ENCODE results near the gene NSRP1. TPM values are rescaled to one million over a fixed set of nuclear protein-coding genes. Genes with fewer than 3 reads are reported as not detected.
A peak's percentile ranks its signal among the peaks of the same experiment; 100 is the strongest.

The NSRP1 gene
- total and polyA plus RNA-seq, 2 of the 13 experiments (the other 11 are each of a cell fraction or from before 2014, with no cell fraction given), result 7.0 to 14.3 TPM

DNA sequence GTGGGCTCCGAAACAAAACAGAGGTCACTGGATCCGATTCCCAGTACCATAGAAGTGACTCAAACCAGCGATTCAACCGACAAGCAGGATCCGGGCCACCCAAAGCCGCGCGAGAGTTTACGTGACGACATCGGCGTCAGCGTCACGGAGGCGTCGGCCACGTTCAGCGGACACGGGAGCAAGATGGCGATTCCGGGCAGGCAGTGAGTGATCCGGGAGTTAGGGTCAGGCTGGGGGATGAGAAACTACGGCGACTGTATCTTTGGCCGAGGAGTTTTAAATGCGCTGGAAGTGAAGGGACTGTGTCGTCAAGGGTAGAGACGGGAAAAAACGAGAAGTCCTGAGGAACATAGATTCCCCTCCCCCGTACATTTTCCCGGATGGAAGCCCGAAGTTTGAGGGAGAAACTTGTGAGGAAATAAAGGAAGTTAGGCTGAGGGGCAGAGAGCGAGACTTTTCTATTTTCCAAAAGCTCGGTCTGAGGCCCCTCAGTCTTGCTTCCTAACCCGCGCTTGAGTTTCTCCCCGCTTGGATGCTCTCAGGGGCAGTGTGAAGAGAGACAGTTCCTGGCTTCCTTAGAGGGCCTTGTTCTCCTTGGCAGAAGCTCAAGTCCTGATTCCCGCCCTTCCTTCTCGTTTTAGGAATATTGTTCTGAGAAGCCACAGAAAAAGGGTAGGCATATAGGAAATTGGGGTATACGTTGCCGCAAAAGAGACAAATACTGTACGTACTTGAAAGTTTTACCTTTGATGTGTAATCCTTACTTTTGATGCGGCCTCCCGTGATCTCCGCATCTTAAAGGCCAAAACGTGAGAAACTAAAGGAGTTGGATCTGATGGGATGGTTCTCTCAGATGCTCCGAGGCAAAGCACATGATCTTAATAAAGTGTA lies at the start of gene NSRP1 (continued):
- TF ChIP-seq, protein P1, sequence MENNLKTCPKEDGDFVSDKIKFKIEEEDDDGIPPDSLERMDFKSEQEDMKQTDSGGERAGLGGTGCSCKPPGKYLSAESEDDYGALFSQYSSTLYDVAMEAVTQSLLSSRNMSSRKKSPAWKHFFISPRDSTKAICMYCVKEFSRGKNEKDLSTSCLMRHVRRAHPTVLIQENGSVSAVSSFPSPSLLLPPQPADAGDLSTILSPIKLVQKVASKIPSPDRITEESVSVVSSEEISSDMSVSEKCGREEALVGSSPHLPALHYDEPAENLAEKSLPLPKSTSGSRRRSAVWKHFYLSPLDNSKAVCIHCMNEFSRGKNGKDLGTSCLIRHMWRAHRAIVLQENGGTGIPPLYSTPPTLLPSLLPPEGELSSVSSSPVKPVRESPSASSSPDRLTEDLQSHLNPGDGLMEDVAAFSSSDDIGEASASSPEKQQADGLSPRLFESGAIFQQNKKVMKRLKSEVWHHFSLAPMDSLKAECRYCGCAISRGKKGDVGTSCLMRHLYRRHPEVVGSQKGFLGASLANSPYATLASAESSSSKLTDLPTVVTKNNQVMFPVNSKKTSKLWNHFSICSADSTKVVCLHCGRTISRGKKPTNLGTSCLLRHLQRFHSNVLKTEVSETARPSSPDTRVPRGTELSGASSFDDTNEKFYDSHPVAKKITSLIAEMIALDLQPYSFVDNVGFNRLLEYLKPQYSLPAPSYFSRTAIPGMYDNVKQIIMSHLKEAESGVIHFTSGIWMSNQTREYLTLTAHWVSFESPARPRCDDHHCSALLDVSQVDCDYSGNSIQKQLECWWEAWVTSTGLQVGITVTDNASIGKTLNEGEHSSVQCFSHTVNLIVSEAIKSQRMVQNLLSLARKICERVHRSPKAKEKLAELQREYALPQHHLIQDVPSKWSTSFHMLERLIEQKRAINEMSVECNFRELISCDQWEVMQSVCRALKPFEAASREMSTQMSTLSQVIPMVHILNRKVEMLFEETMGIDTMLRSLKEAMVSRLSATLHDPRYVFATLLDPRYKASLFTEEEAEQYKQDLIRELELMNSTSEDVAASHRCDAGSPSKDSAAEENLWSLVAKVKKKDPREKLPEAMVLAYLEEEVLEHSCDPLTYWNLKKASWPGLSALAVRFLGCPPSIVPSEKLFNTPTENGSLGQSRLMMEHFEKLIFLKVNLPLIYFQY (CRISPR knock-in tag; IDR thresholded peaks at IDR 0.05; ENCODE audit: borderline replicate concordance), result no peak
- TF ChIP-seq, protein P2, sequence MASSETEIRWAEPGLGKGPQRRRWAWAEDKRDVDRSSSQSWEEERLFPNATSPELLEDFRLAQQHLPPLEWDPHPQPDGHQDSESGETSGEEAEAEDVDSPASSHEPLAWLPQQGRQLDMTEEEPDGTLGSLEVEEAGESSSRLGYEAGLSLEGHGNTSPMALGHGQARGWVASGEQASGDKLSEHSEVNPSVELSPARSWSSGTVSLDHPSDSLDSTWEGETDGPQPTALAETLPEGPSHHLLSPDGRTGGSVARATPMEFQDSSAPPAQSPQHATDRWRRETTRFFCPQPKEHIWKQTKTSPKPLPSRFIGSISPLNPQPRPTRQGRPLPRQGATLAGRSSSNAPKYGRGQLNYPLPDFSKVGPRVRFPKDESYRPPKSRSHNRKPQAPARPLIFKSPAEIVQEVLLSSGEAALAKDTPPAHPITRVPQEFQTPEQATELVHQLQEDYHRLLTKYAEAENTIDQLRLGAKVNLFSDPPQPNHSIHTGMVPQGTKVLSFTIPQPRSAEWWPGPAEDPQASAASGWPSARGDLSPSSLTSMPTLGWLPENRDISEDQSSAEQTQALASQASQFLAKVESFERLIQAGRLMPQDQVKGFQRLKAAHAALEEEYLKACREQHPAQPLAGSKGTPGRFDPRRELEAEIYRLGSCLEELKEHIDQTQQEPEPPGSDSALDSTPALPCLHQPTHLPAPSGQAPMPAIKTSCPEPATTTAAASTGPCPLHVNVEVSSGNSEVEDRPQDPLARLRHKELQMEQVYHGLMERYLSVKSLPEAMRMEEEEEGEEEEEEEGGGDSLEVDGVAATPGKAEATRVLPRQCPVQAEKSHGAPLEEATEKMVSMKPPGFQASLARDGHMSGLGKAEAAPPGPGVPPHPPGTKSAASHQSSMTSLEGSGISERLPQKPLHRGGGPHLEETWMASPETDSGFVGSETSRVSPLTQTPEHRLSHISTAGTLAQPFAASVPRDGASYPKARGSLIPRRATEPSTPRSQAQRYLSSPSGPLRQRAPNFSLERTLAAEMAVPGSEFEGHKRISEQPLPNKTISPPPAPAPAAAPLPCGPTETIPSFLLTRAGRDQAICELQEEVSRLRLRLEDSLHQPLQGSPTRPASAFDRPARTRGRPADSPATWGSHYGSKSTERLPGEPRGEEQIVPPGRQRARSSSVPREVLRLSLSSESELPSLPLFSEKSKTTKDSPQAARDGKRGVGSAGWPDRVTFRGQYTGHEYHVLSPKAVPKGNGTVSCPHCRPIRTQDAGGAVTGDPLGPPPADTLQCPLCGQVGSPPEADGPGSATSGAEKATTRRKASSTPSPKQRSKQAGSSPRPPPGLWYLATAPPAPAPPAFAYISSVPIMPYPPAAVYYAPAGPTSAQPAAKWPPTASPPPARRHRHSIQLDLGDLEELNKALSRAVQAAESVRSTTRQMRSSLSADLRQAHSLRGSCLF (CRISPR knock-in tag; IDR thresholded peaks at IDR 0.05; ENCODE audit: borderline replicate concordance), result no peak
- TF ChIP-seq, protein P3, sequence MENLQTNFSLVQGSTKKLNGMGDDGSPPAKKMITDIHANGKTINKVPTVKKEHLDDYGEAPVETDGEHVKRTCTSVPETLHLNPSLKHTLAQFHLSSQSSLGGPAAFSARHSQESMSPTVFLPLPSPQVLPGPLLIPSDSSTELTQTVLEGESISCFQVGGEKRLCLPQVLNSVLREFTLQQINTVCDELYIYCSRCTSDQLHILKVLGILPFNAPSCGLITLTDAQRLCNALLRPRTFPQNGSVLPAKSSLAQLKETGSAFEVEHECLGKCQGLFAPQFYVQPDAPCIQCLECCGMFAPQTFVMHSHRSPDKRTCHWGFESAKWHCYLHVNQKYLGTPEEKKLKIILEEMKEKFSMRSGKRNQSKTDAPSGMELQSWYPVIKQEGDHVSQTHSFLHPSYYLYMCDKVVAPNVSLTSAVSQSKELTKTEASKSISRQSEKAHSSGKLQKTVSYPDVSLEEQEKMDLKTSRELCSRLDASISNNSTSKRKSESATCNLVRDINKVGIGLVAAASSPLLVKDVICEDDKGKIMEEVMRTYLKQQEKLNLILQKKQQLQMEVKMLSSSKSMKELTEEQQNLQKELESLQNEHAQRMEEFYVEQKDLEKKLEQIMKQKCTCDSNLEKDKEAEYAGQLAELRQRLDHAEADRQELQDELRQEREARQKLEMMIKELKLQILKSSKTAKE (CRISPR knock-in tag; IDR thresholded peaks at IDR 0.05; ENCODE audit: borderline replicate concordance), result no peak
- TF ChIP-seq GLI4 (CRISPR knock-in tag; IDR thresholded peaks at IDR 0.05; ENCODE audit: borderline replicate concordance) (0 out of 2 replicates have a peak, but pooled peaks have one; percentile 66), ZNF143 (CRISPR knock-in tag; IDR thresholded peaks at IDR 0.05) (peak; percentile 40; the same call in 1 of the 2 replicates), ZNF615 (CRISPR knock-in tag; IDR thresholded peaks at IDR 0.05; ENCODE audit: borderline replicate concordance) (no peak), YEATS2 (CRISPR knock-in tag; IDR thresholded peaks at IDR 0.05; ENCODE audit: borderline replicate concordance) (peak; percentile 93), ZNF563 (CRISPR knock-in tag; IDR thresholded peaks at IDR 0.05) (peak; percentile 58; the same call in 1 of the 2 replicates), KDM4B (CRISPR knock-in tag; IDR thresholded peaks at IDR 0.05) (no peak), NFYB (CRISPR knock-in tag; IDR thresholded peaks at IDR 0.05) (peak; percentile 31; the same call in 1 of the 2 replicates), KDM6A (CRISPR knock-in tag; IDR thresholded peaks at IDR 0.05; ENCODE audit: low read depth) (no peak), ZNF543 (CRISPR knock-in tag; IDR thresholded peaks at IDR 0.05) (peak; percentile 43; the same call in 1 of the 2 replicates), GTF3A (CRISPR knock-in tag; conservative IDR thresholded peaks at IDR 0.05) (no peak), ZNF460 (CRISPR knock-in tag; IDR thresholded peaks at IDR 0.05; ENCODE audit: borderline replicate concordance) (no peak), ZNF777 (CRISPR knock-in tag; IDR thresholded peaks at IDR 0.05) (peak; percentile 44; the same call in 1 of the 2 replicates)
- TF ChIP-seq, protein P4, sequence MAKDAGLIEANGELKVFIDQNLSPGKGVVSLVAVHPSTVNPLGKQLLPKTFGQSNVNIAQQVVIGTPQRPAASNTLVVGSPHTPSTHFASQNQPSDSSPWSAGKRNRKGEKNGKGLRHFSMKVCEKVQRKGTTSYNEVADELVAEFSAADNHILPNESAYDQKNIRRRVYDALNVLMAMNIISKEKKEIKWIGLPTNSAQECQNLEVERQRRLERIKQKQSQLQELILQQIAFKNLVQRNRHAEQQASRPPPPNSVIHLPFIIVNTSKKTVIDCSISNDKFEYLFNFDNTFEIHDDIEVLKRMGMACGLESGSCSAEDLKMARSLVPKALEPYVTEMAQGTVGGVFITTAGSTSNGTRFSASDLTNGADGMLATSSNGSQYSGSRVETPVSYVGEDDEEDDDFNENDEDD (CRISPR knock-in tag; IDR thresholded peaks at IDR 0.05; ENCODE audit: borderline replicate concordance), result peak; percentile 28; the same call in 1 of the 2 replicates

All from HepG2 (cell line).